Tibial nerve (tissue), 4 donors: ENCODE data around the gene NUP210.

Source experiments
- CTCF ChIP-seq, 5 experiments: fragments of 200-600 bp in 3 of 5; fragments of 450-650 bp in 2 of 5; sonication (generic) in 3 of 5; IDR thresholded peaks; one replicate each; pipeline ENCODE4 v1.5.1; 2016 to 2019; ENCODE audit warnings: antibody characterized with exemption in 5 of 5, mild to moderate bottlenecking in 3 of 5, moderate library complexity in 2 of 5
- EP300 ChIP-seq, 2 donors: sonication (generic); formaldehyde crosslinking; IDR thresholded peaks; one replicate each; pipeline ENCODE4 v1.6.1; 2017; ENCODE audit warnings: antibody characterized with exemption in 2 of 2, mild to moderate bottlenecking in 1 of 2
- POLR2A ChIP-seq, 2 donors: fragments of 450-650 bp; IDR thresholded peaks; one replicate each; pipeline ENCODE4 v1.6.1; 2017; ENCODE audit warnings: antibody characterized with exemption in 2 of 2, mild to moderate bottlenecking in 2 of 2, moderate library complexity in 2 of 2

GRCh38 chr3:13345772-13346171 is 74.3 kb downstream of the NUP210 start:
- TF ChIP-seq CTCF (IDR thresholded peaks at IDR 0.05) (no peak), EP300 (IDR thresholded peaks at IDR 0.05) (no peak), POLR2A (IDR thresholded peaks at IDR 0.05) (no peak)
